WTC11 (cell line): ENCODE data around the gene ATP13A1.

Experiments used
- ATF3 ChIP-seq: sonication (generic); formaldehyde crosslinking; conservative IDR thresholded peaks from 2 replicates; pipeline ENCODE4 v1.8.1; 2022; ENCODE audit warnings: mild to moderate bottlenecking, missing genetic modification reagents
- CTCF ChIP-seq: fragments of 200-600 bp; IDR thresholded peaks from 2 replicates; pipeline ENCODE4 v1.8.0; 2022; ENCODE audit warnings: antibody characterized with exemption

GRCh38 chr19:19711306-19711933 is 47.9 kb upstream of the ATP13A1 start:
- TF ChIP-seq CTCF (no peak), ATF3 (no peak)
